H9 (cell line): Measurements from ENCODE around the gene MCEMP1. TPM values are rescaled to one million over a fixed set of nuclear protein-coding genes. Genes with fewer than 3 reads are reported as not detected.

ENCODE experiments used
- DNase-seq: peaks from one replicate; pipeline ENCODE4 v3.0.0-alpha.2; 2017
- H2AFZ ChIP-seq: one replicate; pipeline ENCODE4 v1.6.1; 2013; ENCODE audit warnings: mild to moderate bottlenecking, low read length, control low read depth, moderate library complexity
- H2AK5ac ChIP-seq: 2 replicates; pipeline ENCODE4 v1.6.1; 2013; ENCODE audit warnings: low read length, control low read depth, mixed read lengths; ENCODE audit not compliant: insufficient read length
- H2BK120ac ChIP-seq: one replicate; pipeline ENCODE4 v1.6.1; 2013; ENCODE audit warnings: low read depth, mild to moderate bottlenecking, low read length, control low read depth, inconsistent platforms; ENCODE audit not compliant: poor library complexity, severe bottlenecking
- H2BK12ac ChIP-seq: 2 replicates; pipeline ENCODE4 v1.6.1; 2013; ENCODE audit warnings: low read length, control low read depth, mixed read lengths, low read depth; ENCODE audit not compliant: insufficient read length
- H2BK15ac ChIP-seq: 2 replicates; pipeline ENCODE4 v1.6.1; 2013; ENCODE audit warnings: low read depth, low read length, control low read depth
- H2BK20ac ChIP-seq: one replicate; pipeline ENCODE4 v1.6.1; 2013; ENCODE audit warnings: low read depth, mild to moderate bottlenecking, low read length, control low read depth, inconsistent platforms; ENCODE audit not compliant: poor library complexity, severe bottlenecking
- H2BK5ac ChIP-seq: 2 replicates; pipeline ENCODE4 v1.6.1; 2013; ENCODE audit warnings: low read length, control low read depth, mixed read lengths; ENCODE audit not compliant: insufficient read length
- H3K14ac ChIP-seq: 2 replicates; pipeline ENCODE4 v1.6.1; 2013; ENCODE audit warnings: low read length, control low read depth; ENCODE audit not compliant: insufficient read depth
- H3K18ac ChIP-seq: 2 replicates; pipeline ENCODE4 v1.6.1; 2013; ENCODE audit warnings: low read depth, mild to moderate bottlenecking, mixed read lengths, low read length, control low read depth; ENCODE audit not compliant: insufficient read length
- H3K23ac ChIP-seq: 2 replicates; pipeline ENCODE4 v1.6.1; 2013; ENCODE audit warnings: low read length, control low read depth, mixed read lengths, low read depth; ENCODE audit not compliant: insufficient read length
- H3K23me2 ChIP-seq: 2 replicates; pipeline ENCODE4 v1.6.1; 2013; ENCODE audit warnings: low read depth, mild to moderate bottlenecking, mixed read lengths, low read length, control low read depth; ENCODE audit not compliant: insufficient read length, poor library complexity, severe bottlenecking
- H3K27ac ChIP-seq: 2 replicates; pipeline ENCODE4 v1.5.1; 2013; ENCODE audit warnings: low read length, control low read depth, mixed read lengths, low read depth; ENCODE audit not compliant: insufficient read length
- H3K27me3 ChIP-seq: 2 replicates; pipeline ENCODE4 v1.6.1; 2013; ENCODE audit warnings: low read length, control low read depth, inconsistent platforms; ENCODE audit not compliant: insufficient read depth
- H3K4ac ChIP-seq: 2 replicates; pipeline ENCODE4 v1.6.1; 2013; ENCODE audit warnings: low read depth, mild to moderate bottlenecking, control low read depth, inconsistent platforms, low read length, moderate library complexity
- H3K4me1 ChIP-seq: 2 replicates; pipeline ENCODE4 v1.6.1; 2013; ENCODE audit warnings: low read length, control low read depth, inconsistent platforms; ENCODE audit not compliant: insufficient read depth
- H3K4me2 ChIP-seq: 2 replicates; pipeline ENCODE4 v1.6.1; 2013; ENCODE audit warnings: low read length, control low read depth, mixed read lengths; ENCODE audit not compliant: insufficient read length, insufficient read depth
- H3K56ac ChIP-seq: 2 replicates; pipeline ENCODE4 v1.6.1; 2013; ENCODE audit warnings: low read depth, mild to moderate bottlenecking, mixed read lengths, low read length, control low read depth; ENCODE audit not compliant: insufficient read length
- H3K79me1 ChIP-seq: 2 replicates; pipeline ENCODE4 v1.6.1; 2013; ENCODE audit warnings: low read depth, mild to moderate bottlenecking, moderate library complexity, low read length, control low read depth, inconsistent platforms; ENCODE audit not compliant: insufficient read depth, poor library complexity, severe bottlenecking
- H3K79me2 ChIP-seq: 2 replicates; pipeline ENCODE4 v1.6.1; 2013; ENCODE audit warnings: low read length, control low read depth, inconsistent platforms; ENCODE audit not compliant: insufficient read depth
- H3K9ac ChIP-seq: 2 replicates; pipeline ENCODE4 v1.6.1; 2013; ENCODE audit warnings: low read length, control low read depth, mixed read lengths; ENCODE audit not compliant: insufficient read length; ENCODE audit errors: extremely low read depth
- H3K9me3 ChIP-seq: one replicate; pipeline ENCODE4 v1.6.1; 2013; ENCODE audit warnings: low read depth, low read length, inconsistent platforms; ENCODE audit not compliant: control insufficient read depth
- H3T11ph ChIP-seq: one replicate; pipeline ENCODE4 v1.6.1; 2013; ENCODE audit warnings: mild to moderate bottlenecking, low read length, control low read depth, inconsistent platforms
- H4K20me1 ChIP-seq: one replicate; pipeline ENCODE4 v1.6.1; 2013; ENCODE audit not compliant: control insufficient read depth, insufficient read length, insufficient read depth
- H4K5ac ChIP-seq: 2 replicates; pipeline ENCODE4 v1.6.1; 2013; ENCODE audit warnings: low read depth, mild to moderate bottlenecking, mixed read lengths, low read length, control low read depth; ENCODE audit not compliant: insufficient read length
- H4K8ac ChIP-seq: replicated peaks from 2 replicates; pipeline ENCODE4 v1.6.1; 2013; ENCODE audit warnings: low read length, control low read depth, mixed read lengths, low read depth; ENCODE audit not compliant: insufficient read length
- H4K91ac ChIP-seq: 2 replicates; pipeline ENCODE4 v1.6.1; 2013; ENCODE audit warnings: low read depth, mild to moderate bottlenecking, moderate library complexity, mixed read lengths, low read length, control low read depth; ENCODE audit not compliant: insufficient read length
- H3K27ac Mint-ChIP-seq, 3 experiments: 2 replicates in 2 of 3; 3 replicates in 1 of 3; pipeline ENCODE4 v1.8.0; 2020 to 2021; ENCODE audit warnings: mixed read lengths in 3 of 3, mild to moderate bottlenecking in 1 of 3, moderate library complexity in 1 of 3
- H3K27me3 Mint-ChIP-seq: 2 replicates; pipeline ENCODE4 v1.8.0; 2021; ENCODE audit warnings: low read depth, mild to moderate bottlenecking, moderate library complexity, mixed read lengths
- H3K36me3 Mint-ChIP-seq, 3 experiments: 2 replicates in 2 of 3; 3 replicates in 1 of 3; pipeline ENCODE4 v1.8.0; 2020 to 2021; ENCODE audit warnings: low read depth in 3 of 3, mixed read lengths in 3 of 3; ENCODE audit not compliant: insufficient read depth in 1 of 3
- H3K4me1 Mint-ChIP-seq, 2 experiments: 2 replicates each; pipeline ENCODE4 v1.8.0; 2020; ENCODE audit warnings: mixed read lengths in 2 of 2
- H3K4me3 Mint-ChIP-seq, 2 experiments: 2 replicates in 1 of 2; 3 replicates in 1 of 2; pipeline ENCODE4 v1.8.0; 2020 to 2021; ENCODE audit warnings: mild to moderate bottlenecking in 2 of 2, mixed read lengths in 2 of 2, moderate library complexity in 1 of 2
- H3K9me3 Mint-ChIP-seq, 2 experiments: 2 replicates in 1 of 2; 3 replicates in 1 of 2; pipeline ENCODE4 v1.8.0; 2020; ENCODE audit warnings: mild to moderate bottlenecking in 2 of 2, mixed read lengths in 2 of 2, moderate library complexity in 1 of 2
- CTCF ChIP-seq: fragments of 200-600 bp; sonication (generic); conservative IDR thresholded peaks from 3 replicates; pipeline ENCODE4 v1.8.0; 2021; ENCODE audit warnings: antibody characterized with exemption, mild to moderate bottlenecking
- total RNA-seq: library from RNA; stranded (reverse); gene quantifications from 2 replicates; pipeline ENCODE4 v1.2.1, GENCODE V29; 2021

Gene MCEMP1
- total RNA-seq, 1 experiment from 2014 or later, result not detected

GRCh38 chr19:7691497-7691896 is 14.6 kb downstream of the MCEMP1 start:
- H3K4me2 ChIP-seq, result no peak overlapping the region
- no peak overlapping the region for H2BK20ac ChIP-seq
- H3K23ac ChIP-seq, result no peak overlapping the region
- peaks cover 2% of the 10 kb centered on the region for H4K20me1 ChIP-seq
- DNase-seq, result no peak
- no peak overlapping the region for H2BK120ac ChIP-seq
- no peak overlapping the region for H4K5ac ChIP-seq
- no peak overlapping the region for H3K27ac ChIP-seq
- H3K9ac ChIP-seq, result no peak overlapping the region
- H2BK5ac ChIP-seq, result no peak overlapping the region
- Mint-ChIP-seq H3K27me3 (peaks cover 19% of the 10 kb centered on the region), H3K9me3 (no peaks in the 10 kb centered on the region), H3K4me1 (peaks cover 0 to under 1% of the 10 kb centered on the region in 2 experiments; a peak in 1 of 4 replicates), H3K36me3 (no peaks in the 10 kb centered on the region), H3K4me3 (no peak overlapping the region), H3K27ac (no peak overlapping the region)
- H3K27me3 ChIP-seq, result no peaks in the 10 kb centered on the region
- H4K91ac ChIP-seq, result no peak overlapping the region
- no peak overlapping the region for H2BK12ac ChIP-seq
- no peaks in the 10 kb centered on the region for H3K4me1 ChIP-seq
- no peak overlapping the region for H3K56ac ChIP-seq
- H2AFZ ChIP-seq, result no peak overlapping the region
- no peak overlapping the region for H3K14ac ChIP-seq
- no peak overlapping the region for H3K18ac ChIP-seq
- no peaks in the 10 kb centered on the region for H3K79me1 ChIP-seq
- no peak overlapping the region for H3T11ph ChIP-seq
- no peak overlapping the region for H2AK5ac ChIP-seq
- no peak overlapping the region for H2BK15ac ChIP-seq
- no peaks in the 10 kb centered on the region for H3K23me2 ChIP-seq
- H3K4ac ChIP-seq, result no peak overlapping the region
- TF ChIP-seq CTCF, result no peak
- H4K8ac ChIP-seq, result no peak overlapping the region
- H3K9me3 ChIP-seq, result no peaks in the 10 kb centered on the region
- no peaks in the 10 kb centered on the region for H3K79me2 ChIP-seq
